ENCODE data around the gene PTDSS2.

PTDSS2 gene

DNA sequence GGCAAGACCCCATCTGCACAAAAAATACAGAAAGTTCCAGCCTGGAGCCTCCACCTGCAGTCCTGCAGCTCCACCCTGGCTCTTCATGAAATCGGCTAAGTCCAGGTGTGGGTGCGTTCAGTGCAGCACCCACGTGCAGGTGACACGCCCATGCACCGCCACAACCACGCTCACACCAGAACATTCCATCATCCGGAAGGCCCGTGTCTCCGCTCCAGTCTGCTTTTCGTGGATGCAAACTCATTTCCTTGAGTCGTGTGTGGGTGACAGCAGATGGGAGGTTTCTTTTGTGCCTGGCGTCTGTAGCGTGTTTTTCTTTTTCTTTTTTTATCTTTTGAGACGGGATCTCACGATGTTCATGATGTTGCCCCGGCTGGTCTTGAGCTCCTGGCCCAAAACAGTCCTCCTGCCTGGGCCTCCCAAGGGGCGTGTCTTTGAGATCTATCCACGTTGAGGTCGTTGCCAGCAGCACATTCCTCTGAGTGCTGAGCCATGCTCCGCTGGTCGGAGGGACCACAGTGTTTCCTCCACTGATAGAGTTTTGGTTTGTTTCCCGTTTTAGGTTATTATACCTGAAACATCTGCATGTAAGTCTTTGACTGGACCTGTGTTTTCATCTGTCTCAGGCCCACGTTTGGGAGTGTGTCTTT, 7.2 kb downstream of the PTDSS2 start:
- TF ChIP-seq, protein P1, sequence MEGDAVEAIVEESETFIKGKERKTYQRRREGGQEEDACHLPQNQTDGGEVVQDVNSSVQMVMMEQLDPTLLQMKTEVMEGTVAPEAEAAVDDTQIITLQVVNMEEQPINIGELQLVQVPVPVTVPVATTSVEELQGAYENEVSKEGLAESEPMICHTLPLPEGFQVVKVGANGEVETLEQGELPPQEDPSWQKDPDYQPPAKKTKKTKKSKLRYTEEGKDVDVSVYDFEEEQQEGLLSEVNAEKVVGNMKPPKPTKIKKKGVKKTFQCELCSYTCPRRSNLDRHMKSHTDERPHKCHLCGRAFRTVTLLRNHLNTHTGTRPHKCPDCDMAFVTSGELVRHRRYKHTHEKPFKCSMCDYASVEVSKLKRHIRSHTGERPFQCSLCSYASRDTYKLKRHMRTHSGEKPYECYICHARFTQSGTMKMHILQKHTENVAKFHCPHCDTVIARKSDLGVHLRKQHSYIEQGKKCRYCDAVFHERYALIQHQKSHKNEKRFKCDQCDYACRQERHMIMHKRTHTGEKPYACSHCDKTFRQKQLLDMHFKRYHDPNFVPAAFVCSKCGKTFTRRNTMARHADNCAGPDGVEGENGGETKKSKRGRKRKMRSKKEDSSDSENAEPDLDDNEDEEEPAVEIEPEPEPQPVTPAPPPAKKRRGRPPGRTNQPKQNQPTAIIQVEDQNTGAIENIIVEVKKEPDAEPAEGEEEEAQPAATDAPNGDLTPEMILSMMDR (IDR thresholded peaks at IDR 0.05; ENCODE audit: extremely low read depth, missing control alignments): no peak
- DNase-seq (ENCODE audit: low spot score): no peak

DNA sequence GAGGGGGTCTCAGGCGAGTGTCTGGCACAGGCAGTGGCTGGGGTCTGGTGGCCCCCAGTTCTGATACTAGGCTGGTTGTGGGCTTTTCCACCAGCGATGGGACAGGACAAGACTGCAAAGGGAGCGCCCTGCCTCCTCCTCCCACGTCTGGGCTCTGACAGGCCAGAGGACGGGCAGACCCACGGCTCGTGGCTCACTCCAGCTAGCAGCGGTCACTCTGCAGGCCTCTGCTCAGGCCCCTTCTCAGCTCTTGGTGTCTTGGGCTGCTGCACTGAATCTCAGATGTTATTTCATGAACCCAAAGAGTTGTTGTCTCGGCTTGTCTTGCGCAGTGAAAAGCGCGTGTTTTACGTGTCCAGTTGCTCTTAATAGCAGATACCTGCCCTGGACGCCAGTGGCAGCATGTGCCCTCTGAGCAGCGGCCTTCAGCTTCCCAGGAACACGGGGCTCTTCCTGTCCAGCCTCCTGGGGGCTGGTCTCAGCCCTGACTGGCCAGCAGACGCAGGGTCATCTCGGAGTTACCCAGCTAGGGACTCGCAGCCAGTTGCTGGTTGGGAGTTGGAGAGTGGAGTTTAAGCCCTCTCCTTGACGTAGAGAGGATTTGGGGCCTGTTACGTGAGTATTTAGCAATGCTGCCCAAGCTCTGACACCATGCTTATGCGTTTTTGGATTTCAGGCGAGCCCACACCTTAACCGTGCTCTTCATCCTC, 9.6 kb downstream of the PTDSS2 start:
- TF ChIP-seq, protein P1 (IDR thresholded peaks at IDR 0.05; ENCODE audit: extremely low read depth, missing control alignments): no peak
- DNase-seq (ENCODE audit: low spot score): no peak

DNA sequence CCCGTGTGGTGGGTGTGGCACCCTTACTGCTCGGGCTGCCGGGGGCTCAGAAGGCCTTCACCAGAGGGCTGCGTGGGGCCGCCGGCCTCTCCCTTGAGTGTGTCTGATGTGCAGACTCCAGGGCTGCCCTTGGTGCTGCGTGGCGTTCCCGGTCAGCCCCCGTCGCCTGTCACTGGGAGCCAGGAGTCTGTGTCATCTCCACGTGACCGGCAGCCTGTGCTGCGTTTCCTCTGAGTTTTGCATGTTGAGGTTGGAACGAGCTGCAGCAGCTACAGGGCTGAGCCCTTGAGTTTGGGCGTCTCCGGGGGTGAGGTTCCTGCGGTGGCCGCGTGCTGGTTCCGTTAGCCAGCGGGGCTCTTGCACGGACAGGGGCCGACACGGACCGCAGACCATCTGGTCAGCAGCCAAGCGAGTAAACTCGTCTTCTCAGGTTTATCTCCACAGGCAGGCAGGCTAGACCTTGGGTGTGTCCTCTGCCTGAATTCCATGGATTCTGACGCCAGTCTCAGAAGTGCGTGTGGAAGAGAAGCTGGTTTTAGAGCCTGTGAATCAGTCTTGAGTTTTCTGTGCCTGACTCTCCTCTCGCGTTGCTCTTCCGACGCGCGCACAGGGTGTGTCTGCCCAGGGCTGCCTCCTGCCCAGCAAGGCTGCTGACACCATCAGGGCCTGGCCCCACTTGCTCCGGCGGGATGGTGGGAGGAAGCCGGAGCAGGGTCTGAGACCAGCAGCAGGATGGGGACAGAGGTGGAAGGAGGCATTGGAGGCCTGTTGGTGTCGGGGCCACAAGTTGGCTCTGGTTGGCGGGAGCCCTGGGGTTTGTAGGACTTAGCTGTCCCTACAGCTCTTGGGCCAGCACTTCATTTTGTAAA, 10.5 kb downstream of the PTDSS2 start:
- TF ChIP-seq, protein P1 (IDR thresholded peaks at IDR 0.05; ENCODE audit: extremely low read depth, missing control alignments): no peak
- no peak for DNase-seq (ENCODE audit: low spot score)

DNA sequence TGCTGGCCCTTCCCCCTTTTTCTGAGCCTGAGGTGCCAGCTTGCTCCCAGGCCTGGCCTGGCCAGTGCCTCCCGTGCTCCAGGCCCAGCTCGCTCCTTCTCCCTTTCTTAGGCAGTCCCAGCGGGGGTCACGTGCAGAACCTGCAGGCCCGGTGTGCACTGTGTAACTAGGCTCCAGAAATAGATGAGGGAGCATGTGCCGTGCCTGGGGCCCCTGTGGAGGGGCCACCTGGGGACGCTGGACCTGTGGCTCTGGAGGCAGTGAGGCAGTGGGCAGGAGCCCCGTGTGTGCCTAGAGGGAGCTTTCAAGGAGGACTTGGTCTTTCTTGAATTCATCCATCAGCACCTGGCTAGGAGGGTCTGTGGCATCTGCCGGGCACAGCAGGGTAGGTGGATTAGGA, 11.5 kb downstream of the PTDSS2 start:
- no peak for DNase-seq (ENCODE audit: low spot score)
- TF ChIP-seq, protein P1 (IDR thresholded peaks at IDR 0.05; ENCODE audit: extremely low read depth, missing control alignments): no peak

DNA sequence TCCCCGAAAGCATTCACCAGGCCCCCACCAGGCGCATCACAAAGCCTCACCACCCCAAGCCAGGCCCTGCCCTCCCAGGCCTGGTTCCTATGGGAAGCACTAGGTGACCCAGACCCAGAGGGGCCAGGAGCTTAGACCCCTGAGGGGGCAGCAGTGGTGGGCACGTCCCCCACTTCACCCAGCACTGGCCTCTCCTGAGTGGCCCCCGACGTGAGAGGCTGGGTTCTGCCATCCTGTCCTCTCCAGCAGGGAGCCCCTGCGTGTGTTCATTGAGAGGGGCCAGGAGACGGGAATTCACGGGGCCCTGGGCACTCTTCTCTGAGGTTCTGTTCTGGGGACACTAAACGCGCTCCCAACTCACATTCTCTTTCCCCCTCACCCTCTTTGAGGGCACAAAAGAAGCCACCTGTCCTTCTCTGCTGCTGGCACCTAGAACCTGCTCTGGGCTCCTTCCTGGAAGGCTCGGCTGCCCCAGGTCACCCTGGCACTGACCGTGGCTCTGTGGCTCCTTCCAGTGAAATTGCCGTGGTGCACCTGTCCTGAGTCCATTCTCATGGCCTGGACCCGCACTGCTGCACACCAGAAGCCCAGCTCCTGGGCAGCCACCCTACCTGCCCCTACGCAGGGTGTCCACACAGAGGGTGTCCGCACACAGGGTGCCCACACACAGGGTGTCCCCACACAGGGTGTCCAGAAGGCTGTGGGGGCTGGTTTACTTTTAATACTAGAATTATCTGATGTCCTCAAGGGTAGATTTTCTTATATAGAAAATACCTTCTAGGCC, 12.2 kb downstream of the PTDSS2 start:
- no peak for DNase-seq (ENCODE audit: low spot score)
- TF ChIP-seq, protein P1 (IDR thresholded peaks at IDR 0.05; ENCODE audit: extremely low read depth, missing control alignments): no peak

DNA sequence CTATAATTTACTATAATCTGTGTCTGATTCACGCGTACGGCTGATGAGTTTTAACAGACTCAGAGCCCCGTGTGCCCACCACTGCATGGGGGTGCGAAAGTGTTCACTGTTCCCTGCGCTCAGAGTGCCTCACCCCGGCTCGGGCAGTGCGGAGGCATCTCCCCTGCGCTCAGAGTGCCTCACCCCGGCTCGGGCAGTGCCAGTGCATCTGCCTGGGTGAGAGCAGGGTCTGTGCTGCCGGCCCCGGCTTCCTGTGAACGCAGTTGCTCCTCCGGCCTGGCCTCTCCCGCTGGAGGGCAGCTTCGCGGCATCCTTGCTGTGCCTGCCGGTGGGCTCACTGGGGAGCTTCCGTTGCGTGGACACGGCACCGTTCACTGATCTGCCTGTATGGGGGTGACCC, 14.2 kb downstream of the PTDSS2 start:
- DNase-seq (ENCODE audit: low spot score): no peak
- TF ChIP-seq, protein P1 (IDR thresholded peaks at IDR 0.05; ENCODE audit: extremely low read depth, missing control alignments): no peak
